ENCODE data around the gene PRDX4. TPM values are rescaled to one million over a fixed set of nuclear protein-coding genes. Genes with fewer than 3 reads are reported as not detected.

PRDX4 gene
- total RNA-seq, 1 experiment from 2014 or later: 132 TPM

GRCh38 chrX:23699636-23700194 is 32.4 kb downstream of the PRDX4 start:
- intact Hi-C loops (cut with micrococcal nuclease; ENCODE audit: unreplicated experiment): no loop called here
- no peaks in the 10 kb centered on the region for H3K4me1 Mint-ChIP-seq (ENCODE audit: low read depth, unreplicated experiment)
- DNase-seq: no peak
- CTCF ChIA-PET: interaction anchor here (0.7 kb wide), 1 partner anchor 202 kb away, joined by 4 read pairs; no protein-coding TSS in a partner anchor
- H3K9me3 Mint-ChIP-seq (ENCODE audit: low read depth, unreplicated experiment): no peaks in the 10 kb centered on the region
- peaks cover 30% of the 10 kb centered on the region for H3K36me3 Mint-ChIP-seq (ENCODE audit: insufficient read depth, unreplicated experiment)
- H3K4me3 Mint-ChIP-seq (ENCODE audit: low read depth, unreplicated experiment): no peak overlapping the region
- TF ChIP-seq, protein P1, sequence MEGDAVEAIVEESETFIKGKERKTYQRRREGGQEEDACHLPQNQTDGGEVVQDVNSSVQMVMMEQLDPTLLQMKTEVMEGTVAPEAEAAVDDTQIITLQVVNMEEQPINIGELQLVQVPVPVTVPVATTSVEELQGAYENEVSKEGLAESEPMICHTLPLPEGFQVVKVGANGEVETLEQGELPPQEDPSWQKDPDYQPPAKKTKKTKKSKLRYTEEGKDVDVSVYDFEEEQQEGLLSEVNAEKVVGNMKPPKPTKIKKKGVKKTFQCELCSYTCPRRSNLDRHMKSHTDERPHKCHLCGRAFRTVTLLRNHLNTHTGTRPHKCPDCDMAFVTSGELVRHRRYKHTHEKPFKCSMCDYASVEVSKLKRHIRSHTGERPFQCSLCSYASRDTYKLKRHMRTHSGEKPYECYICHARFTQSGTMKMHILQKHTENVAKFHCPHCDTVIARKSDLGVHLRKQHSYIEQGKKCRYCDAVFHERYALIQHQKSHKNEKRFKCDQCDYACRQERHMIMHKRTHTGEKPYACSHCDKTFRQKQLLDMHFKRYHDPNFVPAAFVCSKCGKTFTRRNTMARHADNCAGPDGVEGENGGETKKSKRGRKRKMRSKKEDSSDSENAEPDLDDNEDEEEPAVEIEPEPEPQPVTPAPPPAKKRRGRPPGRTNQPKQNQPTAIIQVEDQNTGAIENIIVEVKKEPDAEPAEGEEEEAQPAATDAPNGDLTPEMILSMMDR (IDR thresholded peaks at IDR 0.05; ENCODE audit: unreplicated experiment): no peak
- no TSS peak for BruUV-seq (replicated peaks)
- H3K27me3 Mint-ChIP-seq (ENCODE audit: unreplicated experiment): no peaks in the 10 kb centered on the region
- no peak overlapping the region for H3K27ac Mint-ChIP-seq (ENCODE audit: unreplicated experiment)

DNA sequence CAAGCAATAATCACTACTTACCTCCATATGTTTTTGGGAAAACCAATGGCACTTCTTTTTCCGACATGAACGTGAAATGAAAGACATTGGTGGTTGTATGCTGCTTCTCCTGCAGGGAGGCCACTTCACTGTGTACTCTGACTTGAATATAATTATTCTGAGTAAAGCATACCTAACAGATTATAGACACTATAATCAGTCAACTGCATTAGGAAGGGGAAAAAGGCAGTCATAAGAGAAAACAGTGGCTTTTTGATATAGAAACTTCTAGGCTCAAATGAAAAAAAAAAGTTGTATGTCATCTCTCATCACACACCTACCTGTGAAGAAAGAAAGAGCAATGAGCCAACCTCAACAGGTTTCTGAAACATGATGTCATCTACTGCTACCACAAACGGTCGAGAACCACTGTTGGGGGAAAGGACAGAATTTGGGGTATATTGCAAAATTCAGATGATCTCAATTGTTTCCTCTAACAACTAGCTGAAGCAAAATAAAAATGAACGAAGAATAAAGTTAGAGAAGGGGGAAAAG is 37.4 kb downstream of the PRDX4 start:
- Mint-ChIP-seq H3K4me1 (ENCODE audit: low read depth, unreplicated experiment) (no peaks in the 10 kb centered on the region), H3K36me3 (ENCODE audit: insufficient read depth, unreplicated experiment) (peaks cover 47% of the 10 kb centered on the region), H3K27ac (ENCODE audit: unreplicated experiment) (no peak overlapping the region), H3K4me3 (ENCODE audit: low read depth, unreplicated experiment) (no peak overlapping the region), H3K9me3 (ENCODE audit: low read depth, unreplicated experiment) (no peaks in the 10 kb centered on the region), H3K27me3 (ENCODE audit: unreplicated experiment) (no peaks in the 10 kb centered on the region)
- BruUV-seq (replicated peaks): no TSS peak
- intact Hi-C loops (cut with micrococcal nuclease; ENCODE audit: unreplicated experiment): no loop called here
- CTCF ChIA-PET: no interaction called here
- TF ChIP-seq, protein P1 (IDR thresholded peaks at IDR 0.05; ENCODE audit: unreplicated experiment): no peak
- DNase-seq: no peak

GRCh38 chrX:23705235-23705634 is 37.9 kb downstream of the PRDX4 start:
- peaks cover 42% of the 10 kb centered on the region for H3K36me3 Mint-ChIP-seq (ENCODE audit: insufficient read depth, unreplicated experiment)
- DNase-seq: no peak
- intact Hi-C loops (cut with micrococcal nuclease; ENCODE audit: unreplicated experiment): no loop called here
- BruUV-seq (replicated peaks): no TSS peak
- no peaks in the 10 kb centered on the region for H3K27me3 Mint-ChIP-seq (ENCODE audit: unreplicated experiment)
- H3K4me3 Mint-ChIP-seq (ENCODE audit: low read depth, unreplicated experiment): no peak overlapping the region
- CTCF ChIA-PET: no interaction called here
- TF ChIP-seq, protein P1 (IDR thresholded peaks at IDR 0.05; ENCODE audit: unreplicated experiment): no peak
- no peak overlapping the region for H3K27ac Mint-ChIP-seq (ENCODE audit: unreplicated experiment)
- H3K9me3 Mint-ChIP-seq (ENCODE audit: low read depth, unreplicated experiment): no peaks in the 10 kb centered on the region
- H3K4me1 Mint-ChIP-seq (ENCODE audit: low read depth, unreplicated experiment): no peaks in the 10 kb centered on the region

GRCh38 chrX:23720117-23720677 is 52.9 kb downstream of the PRDX4 start:
- Mint-ChIP-seq H3K4me1 (ENCODE audit: low read depth, unreplicated experiment) (no peaks in the 10 kb centered on the region), H3K4me3 (ENCODE audit: low read depth, unreplicated experiment) (no peak overlapping the region), H3K27me3 (ENCODE audit: unreplicated experiment) (no peaks in the 10 kb centered on the region), H3K36me3 (ENCODE audit: insufficient read depth, unreplicated experiment) (peaks cover 24% of the 10 kb centered on the region), H3K27ac (ENCODE audit: unreplicated experiment) (no peak overlapping the region), H3K9me3 (ENCODE audit: low read depth, unreplicated experiment) (no peaks in the 10 kb centered on the region)
- intact Hi-C loops (cut with micrococcal nuclease; ENCODE audit: unreplicated experiment): no loop called here
- BruUV-seq (replicated peaks): no TSS peak
- TF ChIP-seq, protein P1 (IDR thresholded peaks at IDR 0.05; ENCODE audit: unreplicated experiment): no peak
- DNase-seq: no peak
- CTCF ChIA-PET: no interaction called here

Data from Calu3 (cell line).